K562 (cell line): ENCODE measurements around the gene PRTFDC1. TPM values are rescaled to one million over a fixed set of nuclear protein-coding genes. Genes with fewer than 3 reads are reported as not detected.

Source experiments
- BCLAF1 ChIP-seq, 2 experiments: fragments of 450-650 bp in 1 of 2; IDR thresholded peaks; 2 replicates each; pipeline ENCODE4 v1.6.1; 2011 to 2017; ENCODE audit warnings: low read depth in 2 of 2, antibody characterized with exemption in 1 of 2, borderline replicate concordance in 1 of 2, low read length in 1 of 2, mild to moderate bottlenecking in 1 of 2, mixed read lengths in 1 of 2; ENCODE audit not compliant: control insufficient read depth in 1 of 2
- EHMT2 ChIP-seq: fragments of 450-650 bp; IDR thresholded peaks from 2 replicates; pipeline ENCODE4 v1.6.1; 2018; ENCODE audit warnings: antibody characterized with exemption
- ESRRA ChIP-seq: fragments of 450-650 bp; IDR thresholded peaks from 2 replicates; pipeline ENCODE4 v1.6.1; 2014; ENCODE audit warnings: low read depth, mild to moderate bottlenecking, moderate library complexity, borderline replicate concordance
- GABPB2 ChIP-seq: fragments of 250-450 bp; sonication (Bioruptor Pico); conservative IDR thresholded peaks from 2 replicates; pipeline ENCODE4 v1.5.1; 2021; ENCODE audit warnings: mild to moderate bottlenecking
- KLF16 ChIP-seq: IDR thresholded peaks from 2 replicates; pipeline ENCODE4 v1.6.1; 2016; ENCODE audit warnings: antibody characterized with exemption
- OTX1 ChIP-seq: fragments of 450-650 bp; formaldehyde crosslinking; IDR thresholded peaks from 2 replicates; pipeline ENCODE4 v1.4.0; 2022; ENCODE audit warnings: mild to moderate bottlenecking
- PCBP2 ChIP-seq: fragments of 200-400 bp; formaldehyde crosslinking; IDR thresholded peaks from 2 replicates; pipeline ENCODE4 v1.6.1; 2018; ENCODE audit warnings: low read length, low read depth, mild to moderate bottlenecking, moderate library complexity; ENCODE audit not compliant: poor library complexity, severe bottlenecking
- PHF8 ChIP-seq: fragments of 200-600 bp; sonication (generic); IDR thresholded peaks from 2 replicates; pipeline ENCODE4 v1.6.1; 2012; ENCODE audit warnings: mixed run types, mild to moderate bottlenecking, inconsistent platforms, low read length, moderate library complexity, borderline replicate concordance
- POLR2AphosphoS5 ChIP-seq: IDR thresholded peaks from 2 replicates; pipeline ENCODE4 v1.6.1; 2011; ENCODE audit warnings: mild to moderate bottlenecking, low read depth, low read length, moderate library complexity; ENCODE audit not compliant: control insufficient read depth, insufficient read depth
- SNIP1 ChIP-seq: fragments of 450-650 bp; IDR thresholded peaks from 2 replicates; pipeline ENCODE4 v1.7.1; 2017; ENCODE audit warnings: low read depth, mild to moderate bottlenecking
- TCF15 ChIP-seq: fragments of 250-450 bp; sonication (Bioruptor Pico); IDR thresholded peaks from 2 replicates; pipeline ENCODE4 v1.8.0; 2022; ENCODE audit warnings: moderate library complexity, mild to moderate bottlenecking, inconsistent platforms
- UBTF ChIP-seq, 2 experiments: IDR thresholded peaks; 2 replicates each; pipeline ENCODE4 v1.6.1; 2012; ENCODE audit warnings: improper control_type of control experiment in 2 of 2, low read depth in 2 of 2, low read length in 2 of 2, borderline replicate concordance in 1 of 2
- VEZF1 ChIP-seq: fragments of 200-800 bp; sonication (Bioruptor generic); IDR thresholded peaks from 2 replicates; pipeline ENCODE4 v1.6.1; 2017; ENCODE audit warnings: missing genetic modification characterization, missing compliant biosample characterization
- ZBED1 ChIP-seq: IDR thresholded peaks from 2 replicates; pipeline ENCODE4 v1.6.1; 2014
- ZFP30 ChIP-seq: fragments of 250-450 bp; sonication (Bioruptor Pico); IDR thresholded peaks from 2 replicates; pipeline ENCODE4 v1.8.0; 2022; ENCODE audit warnings: moderate library complexity, mild to moderate bottlenecking, inconsistent platforms, borderline replicate concordance
- ZNF354B ChIP-seq: fragments of 250-450 bp; sonication (Bioruptor Pico); IDR thresholded peaks from 2 replicates; pipeline ENCODE4 v1.4.0; 2020
- ZNF655 ChIP-seq: fragments of 250-450 bp; sonication (Bioruptor Pico); IDR thresholded peaks from 2 replicates; pipeline ENCODE4 v1.5.0; 2021
- polyA plus RNA-seq, 8 experiments: library from polyadenylated mRNA; depleted of rRNA in 4 of 8; stranded (reverse) in 5 of 8; unstranded in 3 of 8; fragments of >200 nt; fragmentation: Nextera tagmentation in 2 of 8; fragmentation: Illumina TruSeq in 1 of 8; extraction: Ambion mirVana in 2 of 8; extraction: Trizol in 1 of 8; gene quantifications; 2 replicates each; pipeline versions ENCODE4 v1.2.1 to v1.2.3, GENCODE V29; 2011 to 2014; ENCODE audit warnings: inconsistent platforms in 1 of 8, missing spikeins in 1 of 8
- total RNA-seq, 7 experiments: library from RNA; depleted of rRNA in 6 of 7; stranded (reverse); fragments of >200 nt in 6 of 7; fragmentation: Illumina TruSeq in 2 of 7; extraction: Trizol in 2 of 7; gene quantifications; 2 replicates each; pipeline versions ENCODE4 v1.2.1 to v1.2.3, GENCODE V29; 2011 to 2021; ENCODE audit warnings: low replicate concordance in 1 of 7

The PRTFDC1 gene
- total and polyA plus RNA-seq, 9 of the 15 experiments (the other 6 are each of a cell fraction or from before 2014, with no cell fraction given): 7.0 to 27.6 (median 10.0) TPM

GRCh38 chr10:24952707-24953645 lies 570 bp upstream of the PRTFDC1 start (continued):
- TF ChIP-seq BCLAF1 (IDR thresholded peaks at IDR 0.05; ENCODE audit: borderline replicate concordance in 1 of 2, control insufficient read depth in 1 of 2, low read depth in 2 of 2, low read length in 1 of 2): no peak
- TF ChIP-seq POLR2AphosphoS5: peak; percentile 54; the same call in 1 of the 2 replicates
- TF ChIP-seq SNIP1: no peak
- no peak for TF ChIP-seq KLF16
- peak; percentile 29; the same call in 1 of the 2 replicates for TF ChIP-seq ESRRA
- peak; percentile 80; the same call in 1 of the 2 replicates for TF ChIP-seq OTX1
- peak in 1 of 2 experiments; percentile 78; a peak in 2 of 4 replicates for TF ChIP-seq UBTF (IDR thresholded peaks at IDR 0.05; ENCODE audit: borderline replicate concordance in 1 of 2, low read depth in 2 of 2, low read length in 2 of 2)
- TF ChIP-seq TCF15 (CRISPR knock-in tag): no peak
- no peak for TF ChIP-seq ZNF655 (CRISPR knock-in tag)
- TF ChIP-seq PCBP2: no peak
- no peak for TF ChIP-seq ZBED1
- TF ChIP-seq EHMT2: no peak; the same call in 1 of the 2 replicates
- no peak for TF ChIP-seq ZFP30 (CRISPR knock-in tag)
- no peak for TF ChIP-seq GABPB2 (CRISPR knock-in tag)
- no peak for TF ChIP-seq ZNF354B
- TF ChIP-seq VEZF1: peak; percentile 70
- TF ChIP-seq PHF8: peak; percentile 32; the same call in 1 of the 2 replicates
